ENCODE data around the gene KRT40. TPM values are rescaled to one million over a fixed set of nuclear protein-coding genes. Genes with fewer than 3 reads are reported as not detected.

Gene KRT40
- total RNA-seq, 1 donor from 2014 or later = not detected

DNA sequence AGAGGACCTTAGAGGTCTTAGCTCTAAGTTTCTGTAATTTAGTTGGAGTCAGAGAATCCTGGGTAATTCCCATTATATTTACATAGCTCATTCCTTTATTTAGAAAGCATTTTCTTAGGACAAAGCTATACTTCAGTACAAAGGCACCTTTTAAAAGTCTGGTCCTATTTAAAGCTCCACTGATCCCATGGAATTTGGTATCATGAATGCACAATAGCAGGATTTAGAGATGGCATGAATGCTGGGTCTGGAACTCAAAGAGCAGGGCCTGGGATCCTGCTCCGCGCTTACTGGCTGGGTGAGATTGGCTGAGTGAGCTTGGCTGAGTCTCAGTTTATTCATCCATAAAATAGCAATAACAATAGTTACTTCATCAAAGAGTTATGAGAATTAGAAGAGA lies 51.5 kb downstream of the KRT40 start:
- Histone ChIP-seq H3K9me3 (replicated peaks) (no peaks in the 10 kb centered on the region), H3K4me3 (no peak overlapping the region), H3K27ac (replicated peaks) (no peak overlapping the region), H3K27me3 (ENCODE audit: low read depth) (peaks cover 54% of the 10 kb centered on the region), H3K4me1 (no peaks in the 10 kb centered on the region), H3K36me3 (no peaks in the 10 kb centered on the region)
- TF ChIP-seq, protein P1, sequence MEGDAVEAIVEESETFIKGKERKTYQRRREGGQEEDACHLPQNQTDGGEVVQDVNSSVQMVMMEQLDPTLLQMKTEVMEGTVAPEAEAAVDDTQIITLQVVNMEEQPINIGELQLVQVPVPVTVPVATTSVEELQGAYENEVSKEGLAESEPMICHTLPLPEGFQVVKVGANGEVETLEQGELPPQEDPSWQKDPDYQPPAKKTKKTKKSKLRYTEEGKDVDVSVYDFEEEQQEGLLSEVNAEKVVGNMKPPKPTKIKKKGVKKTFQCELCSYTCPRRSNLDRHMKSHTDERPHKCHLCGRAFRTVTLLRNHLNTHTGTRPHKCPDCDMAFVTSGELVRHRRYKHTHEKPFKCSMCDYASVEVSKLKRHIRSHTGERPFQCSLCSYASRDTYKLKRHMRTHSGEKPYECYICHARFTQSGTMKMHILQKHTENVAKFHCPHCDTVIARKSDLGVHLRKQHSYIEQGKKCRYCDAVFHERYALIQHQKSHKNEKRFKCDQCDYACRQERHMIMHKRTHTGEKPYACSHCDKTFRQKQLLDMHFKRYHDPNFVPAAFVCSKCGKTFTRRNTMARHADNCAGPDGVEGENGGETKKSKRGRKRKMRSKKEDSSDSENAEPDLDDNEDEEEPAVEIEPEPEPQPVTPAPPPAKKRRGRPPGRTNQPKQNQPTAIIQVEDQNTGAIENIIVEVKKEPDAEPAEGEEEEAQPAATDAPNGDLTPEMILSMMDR (IDR thresholded peaks at IDR 0.05; ENCODE audit: borderline replicate concordance) = no peak
- no peak for DNase-seq
- intact Hi-C loops (cut with micrococcal nuclease) = no loop called here

DNA sequence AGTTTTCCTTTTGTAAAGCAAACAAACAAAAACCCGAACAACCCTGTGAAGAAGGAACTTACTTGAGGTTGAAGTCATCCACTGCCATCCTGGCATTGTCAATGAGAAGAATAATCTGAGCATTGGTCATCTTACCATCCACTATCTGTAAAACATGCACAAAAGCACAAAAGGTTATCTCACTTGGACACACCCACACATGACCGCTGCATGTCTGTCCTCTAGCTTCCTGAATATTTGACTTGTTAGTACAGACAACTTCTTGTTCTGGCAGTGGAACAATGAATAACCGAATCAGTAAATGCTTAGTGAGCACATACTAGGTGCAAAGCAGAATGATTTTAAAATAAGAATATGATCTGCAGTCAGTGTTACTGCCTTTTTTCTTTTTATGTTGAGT lies 52.8 kb downstream of the KRT40 start:
- H3K4me3 ChIP-seq = no peak overlapping the region
- DNase-seq = no peak
- no peak overlapping the region for H3K27ac ChIP-seq (replicated peaks)
- peaks cover 56% of the 10 kb centered on the region for H3K27me3 ChIP-seq (ENCODE audit: low read depth)
- no peaks in the 10 kb centered on the region for H3K4me1 ChIP-seq
- no peaks in the 10 kb centered on the region for H3K36me3 ChIP-seq
- TF ChIP-seq, protein P1 (IDR thresholded peaks at IDR 0.05; ENCODE audit: borderline replicate concordance) = no peak
- H3K9me3 ChIP-seq (replicated peaks) = no peaks in the 10 kb centered on the region
- intact Hi-C loops (cut with micrococcal nuclease) = no loop called here

Other genes starting within 250 kb of the KRT40 start
- gene KRT25, start 229.0 kb downstream of the KRT40 start, total RNA-seq = not detected
- not detected for gene KRT26, start 212.1 kb downstream of the KRT40 start, total RNA-seq
- not detected for gene KRT27, start 201.8 kb downstream of the KRT40 start, total RNA-seq
- gene KRT28, start 184.4 kb downstream of the KRT40 start, total RNA-seq = not detected
- gene KRT10, start 161.7 kb downstream of the KRT40 start, total RNA-seq = 54.7 TPM
- gene KRT12, start 117.1 kb downstream of the KRT40 start, total RNA-seq = not detected
- gene KRT20, start 99.1 kb downstream of the KRT40 start, total RNA-seq = not detected
- 0.33 TPM for gene KRT23, start 46.7 kb downstream of the KRT40 start, total RNA-seq
- not detected for gene KRT39, start 17.4 kb downstream of the KRT40 start, total RNA-seq
- gene KRTAP3-3, start 9.8 kb upstream of the KRT40 start, total RNA-seq = not detected
- not detected for gene KRTAP3-2, start 15.6 kb upstream of the KRT40 start, total RNA-seq
- gene KRTAP3-1, start 24.8 kb upstream of the KRT40 start, total RNA-seq = not detected
- gene KRTAP1-5, start 42.9 kb upstream of the KRT40 start, total RNA-seq = not detected
- gene KRTAP1-4, start 45.9 kb upstream of the KRT40 start, total RNA-seq = not detected
- not detected for gene KRTAP1-3, start 50.5 kb upstream of the KRT40 start, total RNA-seq
- not detected for gene KRTAP1-1, start 57.1 kb upstream of the KRT40 start, total RNA-seq
- not detected for gene KRTAP2-1, start 63.0 kb upstream of the KRT40 start, total RNA-seq
- not detected for gene KRTAP2-2, start 70.9 kb upstream of the KRT40 start, total RNA-seq
- not detected for gene KRTAP2-3, start 75.8 kb upstream of the KRT40 start, total RNA-seq
- gene KRTAP2-4, start 81.6 kb upstream of the KRT40 start, total RNA-seq = not detected
- not detected for gene KRTAP4-7, start 99.8 kb upstream of the KRT40 start, total RNA-seq
- gene KRTAP4-8, start 113.8 kb upstream of the KRT40 start, total RNA-seq = not detected
- not detected for gene KRTAP4-16, start 117.9 kb upstream of the KRT40 start, total RNA-seq
- gene KRTAP4-9, start 121.1 kb upstream of the KRT40 start, total RNA-seq = not detected
- not detected for gene KRTAP4-11, start 134.0 kb upstream of the KRT40 start, total RNA-seq
- gene KRTAP4-12, start 139.9 kb upstream of the KRT40 start, total RNA-seq = not detected
- gene KRTAP4-6, start 156.2 kb upstream of the KRT40 start, total RNA-seq = not detected
- gene KRTAP4-5, start 165.5 kb upstream of the KRT40 start, total RNA-seq = not detected
- not detected for gene KRTAP4-4, start 176.4 kb upstream of the KRT40 start, total RNA-seq
- not detected for gene KRTAP4-3, start 183.9 kb upstream of the KRT40 start, total RNA-seq
- not detected for gene KRTAP4-2, start 193.9 kb upstream of the KRT40 start, total RNA-seq
- not detected for gene KRTAP4-1, start 200.6 kb upstream of the KRT40 start, total RNA-seq
- not detected for gene KRTAP9-1, start 205.6 kb upstream of the KRT40 start, total RNA-seq
- not detected for gene KRTAP9-2, start 242.3 kb upstream of the KRT40 start, total RNA-seq
- not detected for gene KRTAP9-3, start 248.1 kb upstream of the KRT40 start, total RNA-seq